ENCODE results near the gene BRSK2. TPM values are rescaled to one million over a fixed set of nuclear protein-coding genes. Genes with fewer than 3 reads are reported as not detected.

Gene BRSK2
- total and polyA plus RNA-seq, 9 of the 15 experiments (the other 6 are each of a cell fraction or from before 2014, with no cell fraction given): 0.06 to 0.52 (median 0.18) TPM; not detected in 5

- WGBS (ENCODE audit: insufficient coverage, low coverage, missing lambda C conversion rate): 0% methylated on average over 7 of the region's 10 CpGs
- H3K4me2 ChIP-seq (ENCODE audit: insufficient read depth, low read length): no peak overlapping the region
- H3K4me1 ChIP-seq (replicated peaks in 1 of 2; ENCODE audit: control insufficient read depth in 2 of 2, insufficient read depth in 2 of 2, low read length in 2 of 2): peaks cover 0 to 14% of the 10 kb centered on the region in 2 experiments; a peak in 2 of 5 replicates
- POLR2A ChIA-PET: interaction anchor here (0.9 kb wide), 1 partner anchor 111 kb away, joined by 3 read pairs; no protein-coding TSS in a partner anchor
- no peak for TF ChIP-seq KLF1 (tag; IDR thresholded peaks at IDR 0.05)
- TF ChIP-seq MTA2 (IDR thresholded peaks at IDR 0.05; ENCODE audit: low read depth): no peak
- no peak for TF ChIP-seq CAMTA2 (CRISPR knock-in tag; conservative IDR thresholded peaks at IDR 0.05)
- TF ChIP-seq RNF2 (IDR thresholded peaks at IDR 0.05): no peak
- TF ChIP-seq TOE1 (IDR thresholded peaks at IDR 0.05; ENCODE audit: borderline replicate concordance): no peak
- no peak for TF ChIP-seq TOE1 (CRISPR knock-in tag; IDR thresholded peaks at IDR 0.05; ENCODE audit: borderline replicate concordance, low read depth)
- no peak for TF ChIP-seq ARID3B (CRISPR knock-in tag; IDR thresholded peaks at IDR 0.05; ENCODE audit: borderline replicate concordance)
- no peak for TF ChIP-seq ZNF23 (CRISPR knock-in tag; IDR thresholded peaks at IDR 0.05)
- TF ChIP-seq NBN (IDR thresholded peaks at IDR 0.05; ENCODE audit: low read depth): no peak
- no peak for TF ChIP-seq KLF6 (CRISPR knock-in tag; IDR thresholded peaks at IDR 0.05; ENCODE audit: borderline replicate concordance)
- TF ChIP-seq EGR1 (conservative IDR thresholded peaks at IDR 0.05): no peak
- no peak for TF ChIP-seq SMAD4 (CRISPR knock-in tag; conservative IDR thresholded peaks at IDR 0.05)
- intact Hi-C loops (cut with micrococcal nuclease): no loop called here
- DNase-seq (ENCODE audit: extremely low read depth in 1 of 4, low spot score in 3 of 4) (no peak), ATAC-seq (no peak), FAIRE-seq (no peak)
- H3K9me3 ChIP-seq (replicated peaks; ENCODE audit: control insufficient read depth, insufficient read depth, low read depth, low read length): no peaks in the 10 kb centered on the region
- no peaks in the 10 kb centered on the region for H4K20me1 ChIP-seq (replicated peaks; ENCODE audit: control insufficient read depth, insufficient read depth, low read length)
- H3K36me3 ChIP-seq (ENCODE audit: control insufficient read depth, insufficient read depth, low read length): no peaks in the 10 kb centered on the region
- H3K27me3 ChIP-seq (ENCODE audit: control insufficient read depth in 2 of 2, insufficient read depth in 2 of 2, low read length in 2 of 2): peaks cover 12 to 43% of the 10 kb centered on the region in 2 experiments; a peak in 4 of 5 replicates
- no TSS peak for BruUV-seq (replicated peaks)
- H3K79me2 ChIP-seq (ENCODE audit: control insufficient read depth, insufficient read depth, low read length): no peaks in the 10 kb centered on the region
- CTCF ChIA-PET (ENCODE audit: low intra/inter-chr PET ratio): no interaction called here
- in situ Hi-C loops (cut with MboI): no loop called here
- no peaks in the 10 kb centered on the region for H3K9me1 ChIP-seq (ENCODE audit: control insufficient read depth, insufficient read depth, low read length)
- no peak overlapping the region for H3K27ac ChIP-seq (ENCODE audit: extremely low read depth, low read depth, low read length)
- no peak overlapping the region for H3K4me3 ChIP-seq
- no peak overlapping the region for H2AFZ ChIP-seq (ENCODE audit: low read depth, low read length)
- H3K9ac ChIP-seq (ENCODE audit: insufficient read depth in 1 of 2, low read depth in 2 of 2, low read length in 2 of 2): no peak overlapping the region; a peak in 1 of 4 replicates
Measured at GRCh38 chr11:1381793-1382425, 7.8 kb upstream of the BRSK2 start.

Measured in K562 (cell line).